GM12878 (cell line): ENCODE measurements around the gene COG7. TPM values are rescaled to one million over a fixed set of nuclear protein-coding genes. Genes with fewer than 3 reads are reported as not detected.

Experiments used
- ATAC-seq: fragments of 200-7000 bp; cut with Tn5 transposase; 3 replicates; pipeline ENCODE4 v1.9.1; 2020; ENCODE audit warnings: mild to moderate bottlenecking, moderate library complexity
- BruUV-seq: library from RNA; stranded (reverse); fragments of 400-500 nt; replicated peaks from 2 replicates; lab custom pipeline; 2021; lab: Mats Ljungman, UMichigan
- CTCF ChIA-PET: fragments of 300-600 bp; sonication (Branson Sonifier 250); formaldehyde crosslinking; extraction: SDS; loops from one replicate; lab custom pipeline; 2021; ENCODE audit warnings: inconsistent platforms; lab: Yijun Ruan, JAX
- POLR2A ChIA-PET: fragments of 350-600 bp; formaldehyde crosslinking; extraction: SDS; loops from one replicate; lab custom pipeline; 2021; ENCODE audit warnings: inconsistent platforms; lab: Charles Lee
- RAD21 ChIA-PET: fragments of 300-600 bp; sonication (Branson Sonifier 250); formaldehyde crosslinking; loops from one replicate; lab custom pipeline; 2023; ENCODE audit warnings: antibody characterized with exemption; ENCODE audit not compliant: unreplicated experiment; lab: Charles Lee
- SMC1A ChIA-PET: fragments of 300-600 bp; sonication (Branson Sonifier 250); formaldehyde crosslinking; loops from one replicate; lab custom pipeline; 2023; ENCODE audit not compliant: unreplicated experiment, uncharacterized antibody; lab: Charles Lee
- DNase-seq: peaks from one replicate; pipeline ENCODE4 v3.0.0-alpha.2; 2011; ENCODE audit warnings: low read depth, low spot score
- FAIRE-seq: peaks from 3 replicates; lab custom pipeline; 2011; peaks lifted over from hg19 to GRCh38; lab: Jason Lieb, UNC
- H2AFZ ChIP-seq: 2 replicates; pipeline ENCODE4 v1.6.0; 2011; ENCODE audit warnings: low read depth, low read length, control low read depth; ENCODE audit not compliant: control insufficient read depth
- H3K27ac ChIP-seq: 2 replicates; pipeline ENCODE4 v1.5.1; 2011; ENCODE audit warnings: control low read depth; ENCODE audit not compliant: control insufficient read depth, insufficient read depth
- H3K27me3 ChIP-seq, 2 experiments: replicated peaks in 1 of 2; 2 replicates each; pipeline versions ENCODE4 v1.6.0 to v1.6.1; 2011; ENCODE audit warnings: low read length in 1 of 2; ENCODE audit not compliant: control insufficient read depth in 2 of 2, insufficient read depth in 2 of 2
- H3K36me3 ChIP-seq, 2 experiments: 2 replicates each; pipeline ENCODE4 v1.5.1; 2011; ENCODE audit warnings: low read length in 1 of 2; ENCODE audit not compliant: control insufficient read depth in 2 of 2, insufficient read depth in 2 of 2
- H3K4me1 ChIP-seq: 2 replicates; pipeline ENCODE4 v1.6.1; 2011; ENCODE audit warnings: mild to moderate bottlenecking, low read length, moderate library complexity, mixed read lengths; ENCODE audit not compliant: control insufficient read depth, insufficient read depth
- H3K4me2 ChIP-seq: 2 replicates; pipeline ENCODE4 v1.6.0; 2011; ENCODE audit warnings: control low read depth; ENCODE audit not compliant: control insufficient read depth, insufficient read depth
- H3K4me3 ChIP-seq: fragments of 200-600 bp; sonication (generic); 2 replicates; pipeline ENCODE4 v1.5.1; 2016
- H3K79me2 ChIP-seq: 2 replicates; pipeline ENCODE4 v1.6.0; 2011; ENCODE audit warnings: low read length; ENCODE audit not compliant: control insufficient read depth, insufficient read depth
- H3K9ac ChIP-seq: 2 replicates; pipeline ENCODE4 v1.8.0; 2011; ENCODE audit warnings: low read length, control low read depth, mixed read lengths; ENCODE audit not compliant: control insufficient read depth, insufficient read depth
- H3K9me3 ChIP-seq: replicated peaks from 3 replicates; pipeline ENCODE4 v1.5.1; 2011; ENCODE audit warnings: mild to moderate bottlenecking, low read length; ENCODE audit not compliant: control insufficient read depth, insufficient read depth
- H4K20me1 ChIP-seq: 2 replicates; pipeline ENCODE4 v1.6.0; 2011; ENCODE audit not compliant: control insufficient read depth, insufficient read depth
- CHD1 ChIP-seq: IDR thresholded peaks from 2 replicates; pipeline ENCODE4 v1.6.1; 2012; ENCODE audit warnings: low read depth, low read length, improper control_type of control experiment
- FOXK2 ChIP-seq: fragments of 450-650 bp; IDR thresholded peaks from 2 replicates; pipeline ENCODE4 v1.6.1; 2017; ENCODE audit warnings: mild to moderate bottlenecking, moderate library complexity
- IRF4 ChIP-seq: IDR thresholded peaks from 2 replicates; pipeline ENCODE4 v1.6.1; 2011; ENCODE audit warnings: low read depth, low read length
- SMAD5 ChIP-seq: IDR thresholded peaks from 2 replicates; pipeline ENCODE4 v1.6.1; 2016; ENCODE audit warnings: antibody characterized with exemption, low read depth
- ZBTB40 ChIP-seq: fragments of 450-650 bp; IDR thresholded peaks from 2 replicates; pipeline ENCODE4 v1.6.1; 2016; ENCODE audit warnings: mild to moderate bottlenecking, moderate library complexity, borderline replicate concordance
- ZSCAN29 ChIP-seq: fragments of 450-650 bp; IDR thresholded peaks from 2 replicates; pipeline ENCODE4 v1.6.1; 2017; ENCODE audit warnings: mild to moderate bottlenecking, moderate library complexity
- WGBS: methylation state at CpG from one replicate; pipeline ENCODE4 v1.1.6; 2016; ENCODE audit warnings: low lambda C conversion rate; ENCODE audit not compliant: insufficient replicate concordance, insufficient coverage; ENCODE audit errors: missing lambda C conversion rate; 5-methylcytosine and 5-hydroxymethylcytosine counted together
- in situ Hi-C: fragments of 300-500 bp; cut with MboI; formaldehyde crosslinking; loops from 9 replicates; pipeline ENCODE4 v1.14.3; 2018; ENCODE audit warnings: mixed read lengths
- intact Hi-C: fragments of 100-400 bp; cut with micrococcal nuclease; formaldehyde crosslinking; loops from one replicate; pipeline ENCODE4 v1.14.2; 2022; ENCODE audit not compliant: unreplicated experiment
- polyA plus RNA-seq, 11 experiments: library from polyadenylated mRNA; depleted of rRNA in 4 of 11; unstranded in 6 of 11; stranded (reverse) in 5 of 11; fragments of >200 nt; fragmentation: Nextera tagmentation in 4 of 11; fragmentation: Illumina TruSeq in 1 of 11; extraction: Ambion mirVana in 4 of 11; extraction: Trizol in 1 of 11; gene quantifications; 1 replicate in 1 of 11; 2 replicates in 10 of 11; pipeline versions ENCODE4 v1.2.1 to v1.2.3, GENCODE V29; 2011 to 2016; ENCODE audit warnings: inconsistent platforms in 2 of 11, missing spikeins in 2 of 11, low read depth in 1 of 11
- total RNA-seq, 4 experiments: library from RNA; depleted of rRNA in 3 of 4; stranded (reverse); fragments of >200 nt in 3 of 4; fragmentation: Illumina TruSeq in 1 of 4; extraction: Trizol in 1 of 4; gene quantifications; 2 replicates each; pipeline versions ENCODE4 v1.2.1 to v1.2.3, GENCODE V29; 2013 to 2021
- TF ChIP-seq, protein P1 (sequence below): fragments of 450-650 bp; conservative IDR thresholded peaks from 2 replicates; pipeline ENCODE4 v1.6.1; 2017; ENCODE audit warnings: mild to moderate bottlenecking, moderate library complexity

The COG7 gene
- total and polyA plus RNA-seq, 10 of the 15 experiments (the other 5 are each of a cell fraction or from before 2014, with no cell fraction given): 2.9 to 24.0 (median 10.0) TPM

GRCh38 chr16:23369416-23369815 lies 83.6 kb downstream of the COG7 start:
- TF ChIP-seq IRF4 (no peak), FOXK2 (no peak), ZSCAN29 (no peak), SMAD5 (no peak), CHD1 (no peak), ZBTB40 (no peak)
- TF ChIP-seq, protein P1, sequence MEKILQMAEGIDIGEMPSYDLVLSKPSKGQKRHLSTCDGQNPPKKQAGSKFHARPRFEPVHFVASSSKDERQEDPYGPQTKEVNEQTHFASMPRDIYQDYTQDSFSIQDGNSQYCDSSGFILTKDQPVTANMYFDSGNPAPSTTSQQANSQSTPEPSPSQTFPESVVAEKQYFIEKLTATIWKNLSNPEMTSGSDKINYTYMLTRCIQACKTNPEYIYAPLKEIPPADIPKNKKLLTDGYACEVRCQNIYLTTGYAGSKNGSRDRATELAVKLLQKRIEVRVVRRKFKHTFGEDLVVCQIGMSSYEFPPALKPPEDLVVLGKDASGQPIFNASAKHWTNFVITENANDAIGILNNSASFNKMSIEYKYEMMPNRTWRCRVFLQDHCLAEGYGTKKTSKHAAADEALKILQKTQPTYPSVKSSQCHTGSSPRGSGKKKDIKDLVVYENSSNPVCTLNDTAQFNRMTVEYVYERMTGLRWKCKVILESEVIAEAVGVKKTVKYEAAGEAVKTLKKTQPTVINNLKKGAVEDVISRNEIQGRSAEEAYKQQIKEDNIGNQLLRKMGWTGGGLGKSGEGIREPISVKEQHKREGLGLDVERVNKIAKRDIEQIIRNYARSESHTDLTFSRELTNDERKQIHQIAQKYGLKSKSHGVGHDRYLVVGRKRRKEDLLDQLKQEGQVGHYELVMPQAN: no peak
- Histone ChIP-seq H3K79me2 (no peaks in the 10 kb centered on the region), H3K4me1 (peaks cover 5% of the 10 kb centered on the region), H3K36me3 (no peaks in the 10 kb centered on the region), H4K20me1 (no peaks in the 10 kb centered on the region), H3K9me3 (no peaks in the 10 kb centered on the region; the same call in 2 of the 3 replicates), H3K27ac (no peak overlapping the region), H3K4me3 (no peak overlapping the region), H2AFZ (no peak overlapping the region), H3K9ac (no peak overlapping the region), H3K27me3 (no peaks in the 10 kb centered on the region), H3K4me2 (no peak overlapping the region)
- POLR2A ChIA-PET: interaction anchor here (1.2 kb wide), 1 partner anchor 32 kb away, joined by 3 read pairs; no protein-coding TSS in a partner anchor
- DNase-seq (no peak), ATAC-seq (no peak), FAIRE-seq (no peak)
- RAD21 ChIA-PET: no interaction called here
- BruUV-seq: no TSS peak
- 53% methylated on average over 7 of the region's 7 CpGs for WGBS
- intact Hi-C loops (no loop called here), in situ Hi-C loops (no loop called here)
- CTCF ChIA-PET: no interaction called here
- SMC1A ChIA-PET: interaction anchor here (1.3 kb wide), 1 partner anchor 31 kb away, joined by 5 read pairs; no protein-coding TSS in a partner anchor
